HG03045 (cell line): Measurements from ENCODE around the gene ANXA6.

ENCODE experiments used
- ATAC-seq: cut with Tn5 transposase; IDR thresholded peaks from one replicate; pipeline ENCODE4 v1.9.1; 2021; ENCODE audit warnings: mild to moderate bottlenecking, moderate library complexity; ENCODE audit not compliant: unreplicated experiment

The ANXA6 gene

GRCh38 chr5:151068433-151069197, 89.0 kb downstream of the ANXA6 start:
- ATAC-seq = peak; percentile 61

DNA sequence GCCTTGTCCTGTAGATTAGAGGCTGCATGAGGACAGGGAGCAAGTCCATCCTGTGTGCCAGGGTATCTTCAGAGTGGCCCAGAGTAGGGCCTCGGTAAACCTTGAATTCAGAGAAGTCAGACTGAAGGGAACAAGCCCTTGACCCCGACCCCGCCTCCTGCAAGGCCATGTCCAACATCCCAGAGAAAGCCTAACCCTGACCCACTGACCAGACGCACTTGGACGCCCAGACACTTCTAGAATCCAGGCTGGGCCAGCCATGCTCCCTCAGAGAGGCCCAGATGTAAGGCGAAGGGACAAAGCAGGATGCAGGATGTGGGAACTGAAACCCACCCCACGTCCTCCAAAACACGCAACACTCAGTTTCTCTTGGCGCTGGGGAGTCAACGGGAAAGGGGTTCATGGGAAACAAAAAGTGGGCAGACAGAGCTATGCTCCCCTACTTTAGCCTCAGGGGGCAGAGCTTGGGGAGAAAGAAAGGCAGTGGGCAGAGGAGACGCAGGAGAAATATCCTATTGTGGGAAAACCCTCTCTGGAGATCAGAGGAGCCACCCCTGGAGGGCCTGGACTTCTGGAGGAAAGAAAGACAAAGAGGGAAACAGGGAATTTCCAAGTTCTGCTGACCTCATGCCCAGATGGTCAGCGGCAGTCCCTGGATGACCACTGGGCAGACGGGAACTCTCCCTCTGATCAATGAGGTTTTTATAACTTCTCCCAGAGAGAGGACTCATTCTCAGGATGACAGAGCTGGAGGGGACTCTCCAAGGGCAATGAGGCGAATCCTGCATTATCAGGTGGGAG, 89.7 kb downstream of the ANXA6 start:
- ATAC-seq = no peak

GRCh38 chr5:151066920-151067319, 90.7 kb downstream of the ANXA6 start:
- ATAC-seq = no peak

- no peak for ATAC-seq
Observed at GRCh38 chr5:151065609-151066008, 92.0 kb downstream of the ANXA6 start.

- no peak for ATAC-seq
Observed at GRCh38 chr5:151064916-151065499, 92.6 kb downstream of the ANXA6 start.

- no peak for ATAC-seq
Observed at GRCh38 chr5:151063142-151063989, 94.2 kb downstream of the ANXA6 start.

DNA sequence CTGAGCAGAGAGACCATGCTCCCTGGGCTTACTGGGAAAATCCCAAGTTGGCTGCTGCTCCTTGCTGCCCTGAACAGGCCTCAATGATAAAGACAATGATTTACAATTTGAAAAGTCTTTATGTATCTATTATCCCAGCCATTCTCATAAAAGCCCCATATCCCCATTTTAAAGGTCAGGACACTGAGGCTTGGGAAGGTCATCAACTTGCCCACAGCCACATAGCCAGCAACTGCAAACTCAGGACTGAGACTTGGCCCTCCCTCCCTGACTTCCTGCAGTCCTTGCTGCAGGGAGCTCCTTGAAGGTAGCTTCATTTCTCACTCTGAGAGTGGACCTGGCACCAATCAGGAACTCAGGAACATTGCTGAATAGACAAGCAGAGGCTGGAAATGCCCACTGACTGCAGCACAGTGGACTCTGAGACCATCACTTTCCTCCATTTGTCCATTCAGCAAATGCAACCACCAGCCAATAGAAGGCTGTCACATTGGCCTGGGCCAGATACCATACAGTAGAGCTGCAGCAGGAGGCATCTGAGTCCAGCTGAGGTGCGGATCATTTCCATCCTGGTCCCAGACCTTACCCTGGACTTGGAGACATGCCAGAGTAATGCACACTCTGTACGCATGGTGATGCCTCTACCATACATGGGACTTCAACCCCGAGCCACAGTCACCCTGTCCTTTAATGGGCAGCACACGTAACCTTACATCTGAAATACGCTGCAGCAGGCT, 95.0 kb downstream of the ANXA6 start:
- ATAC-seq = no peak

GRCh38 chr5:151060742-151061141, 96.8 kb downstream of the ANXA6 start:
- no peak for ATAC-seq

GRCh38 chr5:151058891-151059489, 98.6 kb downstream of the ANXA6 start:
- ATAC-seq = no peak

DNA sequence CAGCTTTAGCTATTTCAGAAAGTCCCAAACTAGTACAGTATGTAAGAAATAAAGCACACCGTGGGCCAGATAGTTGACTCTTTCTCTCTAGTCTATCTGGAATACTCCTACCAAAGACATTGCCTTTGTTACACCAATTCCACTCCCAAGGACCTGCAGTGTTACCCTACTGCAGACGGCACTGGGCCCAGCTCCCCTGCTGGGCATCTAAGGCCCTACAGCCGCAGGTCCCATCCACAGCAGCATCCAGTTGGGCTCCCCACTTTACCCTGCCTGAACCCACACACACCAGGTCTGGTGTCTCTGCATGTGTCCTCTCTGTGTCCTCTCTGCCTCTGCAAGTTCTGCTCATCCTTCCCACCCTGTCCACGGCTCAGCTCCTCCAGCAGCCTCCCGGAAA, 99.3 kb downstream of the ANXA6 start:
- ATAC-seq = no peak

DNA sequence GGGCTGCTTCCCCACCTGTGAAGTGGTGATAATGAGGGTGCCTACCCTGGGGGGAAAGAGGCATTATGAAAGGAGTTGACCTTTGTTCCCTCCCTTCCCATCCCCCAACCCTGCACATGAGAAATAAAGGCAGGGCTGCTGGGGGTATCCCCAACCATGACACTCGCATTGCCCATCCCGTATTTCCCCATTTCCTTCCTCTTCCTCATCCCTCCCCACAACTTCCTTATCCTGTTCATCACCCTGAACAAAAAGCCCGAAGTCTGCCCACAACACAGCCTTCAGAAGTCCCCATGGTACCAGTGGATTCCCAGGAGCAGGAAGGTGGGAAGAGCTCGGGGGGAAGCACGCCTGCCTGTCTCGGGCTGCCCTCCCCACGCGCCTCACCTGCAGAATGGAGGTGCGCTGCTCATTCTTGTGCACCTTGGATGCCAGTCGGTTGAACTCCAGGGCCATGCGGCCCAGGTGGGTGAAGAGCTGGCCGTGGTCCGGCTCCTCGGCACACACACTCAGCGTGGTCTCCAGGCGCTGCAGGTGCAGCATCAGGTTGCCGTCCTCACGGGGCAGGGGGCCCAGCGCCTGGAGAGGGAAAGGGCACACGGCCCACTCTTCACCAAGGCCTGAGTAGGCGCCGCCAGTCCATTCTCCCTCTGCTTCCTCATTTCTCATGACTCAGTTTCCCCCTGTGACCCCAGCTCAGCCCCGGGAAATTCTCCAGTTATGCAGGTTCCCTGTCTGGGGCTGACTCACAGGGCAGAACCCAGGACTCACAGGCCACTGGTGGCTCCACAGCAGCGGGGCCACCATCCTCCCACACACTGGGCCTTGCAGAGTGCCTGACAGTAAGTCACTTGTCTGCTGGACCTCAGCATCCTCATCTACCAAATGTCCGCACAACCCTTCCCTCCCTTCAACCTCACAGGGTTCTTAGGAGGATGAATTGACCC, 100.9 kb downstream of the ANXA6 start:
- ATAC-seq = no peak

DNA sequence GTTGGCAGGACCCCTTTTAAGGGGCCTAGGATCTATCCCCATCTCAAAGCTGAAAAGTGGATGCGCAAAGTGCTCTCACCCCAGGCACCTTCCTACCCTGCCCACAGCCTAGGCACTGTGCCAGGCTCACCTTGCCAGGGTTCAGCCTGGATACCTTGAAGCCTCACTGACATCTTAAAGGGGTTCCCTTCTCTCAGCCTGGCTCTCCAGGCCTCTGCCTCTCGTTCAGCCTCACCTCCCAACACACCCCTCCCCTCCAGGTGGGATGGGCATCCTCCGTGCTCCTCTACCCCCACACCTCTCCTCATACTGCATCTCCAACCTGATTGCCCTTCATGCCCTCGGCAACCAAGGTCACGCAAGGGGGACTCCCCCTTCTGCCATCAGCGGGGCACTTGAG, 102.2 kb downstream of the ANXA6 start:
- no peak for ATAC-seq

- no peak for ATAC-seq
Observed at GRCh38 chr5:151054709-151055108, 102.9 kb downstream of the ANXA6 start.

DNA sequence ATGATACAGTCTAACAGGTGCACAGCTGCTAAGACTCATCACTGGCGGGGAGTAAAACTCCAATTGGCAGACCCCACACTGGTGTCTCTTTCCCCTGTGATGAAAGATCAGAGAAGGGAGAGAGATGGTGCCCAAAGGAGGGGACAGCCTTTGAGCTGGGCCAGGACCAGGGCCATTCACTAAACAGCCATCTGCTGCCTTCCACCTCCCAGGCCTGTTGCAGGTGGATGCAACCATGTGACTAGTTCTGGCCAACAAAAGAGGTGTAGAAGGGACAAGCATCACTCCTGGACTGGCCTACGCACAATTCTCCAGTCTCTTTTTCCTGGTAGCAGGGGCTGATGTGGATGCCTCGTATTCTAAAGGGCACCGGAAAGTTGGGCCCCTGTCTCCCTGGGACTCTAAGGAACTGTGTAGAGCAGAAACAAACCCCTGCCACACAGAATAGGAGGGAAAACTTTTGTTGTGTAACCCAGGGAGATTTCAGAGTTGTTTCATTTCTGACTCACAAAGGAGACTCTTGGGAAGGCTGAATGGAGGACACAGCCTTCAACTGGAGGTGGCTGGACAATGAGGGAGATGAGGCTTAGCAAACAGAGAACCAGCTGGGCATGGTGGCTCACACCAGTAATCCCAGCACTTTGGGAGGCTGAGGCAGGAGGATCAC, 103.7 kb downstream of the ANXA6 start:
- no peak for ATAC-seq

GRCh38 chr5:151052836-151053235, 104.7 kb downstream of the ANXA6 start:
- no peak for ATAC-seq

DNA sequence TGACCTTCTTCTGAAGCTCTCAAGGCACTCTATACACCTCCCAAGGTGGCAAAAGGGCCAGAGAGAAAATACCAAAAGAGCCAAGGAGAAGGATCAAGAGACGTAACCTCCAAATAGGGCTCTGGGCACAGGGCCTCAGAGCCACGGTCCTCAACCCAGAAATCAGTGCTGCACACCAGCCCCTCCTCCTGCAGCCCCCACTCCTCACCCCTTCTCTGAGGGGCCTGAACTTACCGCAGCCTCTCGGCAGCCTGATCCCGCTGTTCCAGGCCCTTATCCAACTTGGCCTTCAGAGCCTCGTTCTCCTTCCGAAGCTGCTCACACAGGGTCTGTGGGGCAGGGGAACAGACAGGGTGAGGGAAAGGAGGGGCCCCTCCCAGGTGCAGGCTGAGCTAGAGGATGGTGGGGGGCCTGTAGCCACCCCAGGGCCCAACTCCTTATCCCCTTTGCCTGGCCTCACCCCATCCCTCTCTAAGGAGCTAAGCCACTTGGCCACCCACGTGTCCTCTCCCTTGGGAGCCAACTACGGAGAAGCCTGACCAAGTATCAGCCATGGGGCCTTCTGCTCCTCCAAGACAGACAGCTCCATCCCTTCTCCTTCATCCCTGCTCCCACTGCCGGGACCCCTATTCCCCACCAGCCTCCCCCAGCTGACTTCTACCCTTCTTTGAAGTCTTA, 105.5 kb downstream of the ANXA6 start:
- ATAC-seq = no peak

DNA sequence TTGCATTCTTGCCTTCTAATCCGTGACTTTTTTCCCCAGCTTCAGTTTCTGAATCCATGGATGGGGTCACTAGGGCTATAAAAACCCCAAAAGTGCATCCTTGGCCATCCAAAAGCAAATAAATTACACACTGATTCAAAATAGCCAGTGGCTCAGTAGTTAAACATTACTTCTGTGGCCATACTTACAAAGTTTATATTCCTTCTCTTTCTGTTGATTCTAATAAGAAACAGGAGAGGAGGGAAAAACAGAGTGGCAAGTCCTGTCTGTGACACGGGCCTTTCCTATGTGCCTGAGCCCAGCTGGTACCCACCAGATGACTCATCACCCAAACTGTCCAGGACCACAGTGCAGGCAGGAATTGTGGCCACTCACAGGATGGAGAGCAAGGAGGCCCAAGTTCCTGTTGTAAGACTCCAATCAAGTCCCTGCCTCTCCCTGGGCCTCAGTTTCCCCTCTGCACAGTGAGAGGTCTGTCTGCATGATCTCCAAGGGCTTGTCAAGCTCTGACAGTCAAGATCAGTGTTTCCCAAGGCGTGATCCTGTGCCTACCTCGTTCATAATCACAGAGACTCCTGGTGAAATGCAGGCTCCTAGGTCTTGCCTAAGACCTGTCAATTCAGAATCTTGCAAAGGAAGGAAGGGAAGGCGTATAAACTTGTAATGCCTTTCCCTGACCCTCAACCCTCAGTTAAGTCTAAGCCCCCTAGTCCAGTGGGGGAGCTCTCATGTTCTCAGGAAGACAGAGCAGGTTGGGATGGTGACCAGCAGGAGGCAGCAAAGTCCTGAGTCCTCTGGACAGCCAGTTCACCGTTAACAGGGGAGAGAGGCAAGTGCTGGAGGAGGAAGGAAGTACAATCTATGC, 106.3 kb downstream of the ANXA6 start:
- peak; percentile 67 for ATAC-seq
